Peyer's patch (tissue), 4 donors: Measurements from ENCODE around the gene SULF2. TPM values are rescaled to one million over a fixed set of nuclear protein-coding genes. Genes with fewer than 3 reads are reported as not detected.

Experiments
- DNase-seq, 3 donors: peaks; one replicate each; pipeline ENCODE4 v3.0.0-alpha.2; 2017 to 2019
- H3K27ac ChIP-seq, 4 donors: fragments of 200-600 bp; sonication (generic); one replicate each; pipeline ENCODE4 v1.5.1; 2016 to 2019
- H3K27me3 ChIP-seq, 2 donors: fragments of 200-600 bp; sonication (generic); one replicate each; pipeline ENCODE4 v1.5.1; 2019
- H3K36me3 ChIP-seq, 3 donors: fragments of 200-600 bp; sonication (generic); one replicate each; pipeline ENCODE4 v1.5.1; 2016 to 2019
- H3K4me1 ChIP-seq, 4 donors: fragments of 200-600 bp; sonication (generic); one replicate each; pipeline ENCODE4 v1.5.1; 2016 to 2019
- H3K4me3 ChIP-seq, 4 donors: fragments of 200-600 bp; sonication (generic); 1 replicate in 3 of 4; 2 replicates in 1 of 4; pipeline ENCODE4 v1.5.1; 2016 to 2019; ENCODE audit warnings: mild to moderate bottlenecking in 1 of 4
- H3K9me3 ChIP-seq, 4 donors: fragments of 200-600 bp; sonication (generic); one replicate each; pipeline ENCODE4 v1.5.1; 2016 to 2019; ENCODE audit warnings: mild to moderate bottlenecking in 1 of 4
- CTCF ChIP-seq, 6 experiments: fragments of 450-650 bp in 4 of 6; fragments of 200-600 bp in 2 of 6; sonication (generic) in 1 of 6; IDR thresholded peaks; one replicate each; pipeline ENCODE4 v1.5.1; 2017 to 2019; ENCODE audit warnings: antibody characterized with exemption in 6 of 6, mild to moderate bottlenecking in 3 of 6, moderate library complexity in 1 of 6
- POLR2A ChIP-seq, 2 donors: fragments of 450-650 bp; IDR thresholded peaks; one replicate each; pipeline ENCODE4 v1.5.1; 2017; ENCODE audit warnings: antibody characterized with exemption in 2 of 2, mild to moderate bottlenecking in 2 of 2, moderate library complexity in 2 of 2
- total RNA-seq, 4 donors: library from RNA; depleted of rRNA; stranded (reverse); fragments of >200 nt; gene quantifications; one replicate each; pipeline ENCODE4 v1.1.0, GENCODE V29; 2016

Gene SULF2
- total RNA-seq, 4 donors from 2014 or later, result 32.4 to 168 (median 52.5) TPM

- DNase-seq, result no peak
- H3K27me3 ChIP-seq, result no peaks in the 10 kb centered on the region
- no peaks in the 10 kb centered on the region for H3K4me1 ChIP-seq
- no peak for TF ChIP-seq CTCF (IDR thresholded peaks at IDR 0.05)
- TF ChIP-seq POLR2A (IDR thresholded peaks at IDR 0.05), result no peak
- H3K4me3 ChIP-seq, result no peak overlapping the region
- peaks cover 0 to 43% (median 0%) of the 10 kb centered on the region in 3 donors for H3K36me3 ChIP-seq
- H3K9me3 ChIP-seq, result no peaks in the 10 kb centered on the region
- H3K27ac ChIP-seq, result no peak overlapping the region
Observed at GRCh38 chr20:47629907-47630306, 155.4 kb downstream of the SULF2 start.

GRCh38 chr20:47627540-47627939 lies 157.7 kb downstream of the SULF2 start:
- H3K4me1 ChIP-seq, result no peaks in the 10 kb centered on the region
- no peak for TF ChIP-seq CTCF (IDR thresholded peaks at IDR 0.05)
- no peak for TF ChIP-seq POLR2A (IDR thresholded peaks at IDR 0.05)
- no peak overlapping the region for H3K4me3 ChIP-seq
- no peaks in the 10 kb centered on the region for H3K9me3 ChIP-seq
- peaks cover 0 to 35% (median 0%) of the 10 kb centered on the region in 3 donors for H3K36me3 ChIP-seq
- H3K27me3 ChIP-seq, result no peaks in the 10 kb centered on the region
- DNase-seq, result no peak
- H3K27ac ChIP-seq, result no peak overlapping the region

- TF ChIP-seq POLR2A (IDR thresholded peaks at IDR 0.05) (no peak), CTCF (IDR thresholded peaks at IDR 0.05) (no peak)
- DNase-seq, result no peak
- H3K36me3 ChIP-seq, result peaks cover 0 to 27% (median 0%) of the 10 kb centered on the region in 3 donors
- H3K4me1 ChIP-seq, result no peaks in the 10 kb centered on the region
- no peak overlapping the region for H3K27ac ChIP-seq
- H3K4me3 ChIP-seq, result no peak overlapping the region
- H3K9me3 ChIP-seq, result no peaks in the 10 kb centered on the region
- H3K27me3 ChIP-seq, result no peaks in the 10 kb centered on the region
Observed at GRCh38 chr20:47623206-47623605, 162.1 kb downstream of the SULF2 start.

- Histone ChIP-seq H3K4me3 (no peak overlapping the region), H3K27ac (no peak overlapping the region), H3K9me3 (no peaks in the 10 kb centered on the region), H3K27me3 (no peaks in the 10 kb centered on the region), H3K36me3 (peaks cover 0 to 17% (median 0%) of the 10 kb centered on the region in 3 donors), H3K4me1 (no peaks in the 10 kb centered on the region)
- no peak for DNase-seq
- TF ChIP-seq CTCF (IDR thresholded peaks at IDR 0.05) (no peak), POLR2A (IDR thresholded peaks at IDR 0.05) (no peak)
Observed at GRCh38 chr20:47622118-47622665, 163.1 kb downstream of the SULF2 start.

GRCh38 chr20:47620808-47621805 lies 164.2 kb downstream of the SULF2 start:
- Histone ChIP-seq H3K27ac (no peak overlapping the region), H3K4me1 (no peaks in the 10 kb centered on the region), H3K9me3 (no peaks in the 10 kb centered on the region), H3K27me3 (no peaks in the 10 kb centered on the region), H3K4me3 (no peak overlapping the region), H3K36me3 (peaks cover 0 to 11% (median 0%) of the 10 kb centered on the region in 3 donors)
- TF ChIP-seq CTCF (IDR thresholded peaks at IDR 0.05) (peak; percentile 74 to 90 (median 79)), POLR2A (IDR thresholded peaks at IDR 0.05) (no peak)
- no peak for DNase-seq
